GM23338 (cell line): Measurements from ENCODE around the gene GPATCH4. TPM values are rescaled to one million over a fixed set of nuclear protein-coding genes. Genes with fewer than 3 reads are reported as not detected.

Experiments
- ATAC-seq: fragments of 200-7000 bp; cut with Tn5 transposase; 3 replicates; pipeline ENCODE4 v1.9.1; 2020
- DNase-seq: peaks from one replicate; pipeline ENCODE4 v3.0.0-alpha.2; 2015; ENCODE audit warnings: low spot score
- H2AFZ ChIP-seq: fragments of 200-600 bp; sonication (generic); 2 replicates; pipeline ENCODE4 v1.8.0; 2016; ENCODE audit warnings: antibody characterized with exemption, mild to moderate bottlenecking, moderate library complexity
- H3F3A ChIP-seq: fragments of 200-600 bp; sonication (generic); replicated peaks from 2 replicates; pipeline ENCODE4 v1.8.0; 2017; ENCODE audit warnings: antibody characterized with exemption, mixed run types, low read depth
- H3K27ac ChIP-seq: fragments of 200-600 bp; sonication (generic); 2 replicates; pipeline ENCODE4 v1.6.1; 2016; ENCODE audit warnings: low read depth
- H3K27me3 ChIP-seq: fragments of 200-600 bp; sonication (generic); 2 replicates; pipeline ENCODE4 v1.8.0; 2016; ENCODE audit warnings: mild to moderate bottlenecking, mixed run types, moderate library complexity; ENCODE audit not compliant: insufficient read depth
- H3K36me3 ChIP-seq: fragments of 200-600 bp; sonication (generic); 2 replicates; pipeline ENCODE4 v1.8.0; 2016; ENCODE audit warnings: mild to moderate bottlenecking; ENCODE audit not compliant: insufficient read depth
- H3K4me1 ChIP-seq: fragments of 200-600 bp; sonication (generic); 2 replicates; pipeline ENCODE4 v1.8.0; 2016; ENCODE audit warnings: mild to moderate bottlenecking, moderate library complexity; ENCODE audit not compliant: insufficient read depth
- H3K4me2 ChIP-seq: fragments of 200-600 bp; sonication (generic); 2 replicates; pipeline ENCODE4 v1.7.1; 2017; ENCODE audit warnings: mixed run types
- H3K4me3 ChIP-seq: fragments of 200-600 bp; sonication (generic); 2 replicates; pipeline ENCODE4 v1.6.1; 2016; ENCODE audit warnings: mixed run types
- H3K79me2 ChIP-seq: fragments of 200-600 bp; sonication (generic); replicated peaks from 2 replicates; pipeline ENCODE4 v1.8.0; 2017; ENCODE audit warnings: mild to moderate bottlenecking; ENCODE audit not compliant: insufficient read depth
- H3K9me2 ChIP-seq: fragments of 200-600 bp; sonication (generic); 2 replicates; pipeline ENCODE4 v1.8.0; 2017; ENCODE audit not compliant: insufficient read depth
- H4K20me1 ChIP-seq: fragments of 200-600 bp; sonication (generic); replicated peaks from 2 replicates; pipeline ENCODE4 v1.8.0; 2017; ENCODE audit warnings: mild to moderate bottlenecking; ENCODE audit not compliant: insufficient read depth
- H3K27ac Mint-ChIP-seq: 2 replicates; pipeline ENCODE4 v1.8.0; 2020; ENCODE audit warnings: inconsistent platforms, mild to moderate bottlenecking, moderate library complexity, mixed read lengths
- H3K27me3 Mint-ChIP-seq: 3 replicates; pipeline ENCODE4 v1.8.0; 2022; ENCODE audit warnings: low read depth, mild to moderate bottlenecking, moderate library complexity, mixed read lengths, inconsistent platforms; ENCODE audit not compliant: insufficient read depth, poor library complexity
- H3K36me3 Mint-ChIP-seq: 3 replicates; pipeline ENCODE4 v1.8.0; 2021; ENCODE audit warnings: low read depth, mild to moderate bottlenecking, inconsistent platforms, moderate library complexity, mixed read lengths
- H3K4me1 Mint-ChIP-seq: 3 replicates; pipeline ENCODE4 v1.8.0; 2020; ENCODE audit warnings: mild to moderate bottlenecking, inconsistent platforms, mixed read lengths
- H3K4me3 Mint-ChIP-seq: 3 replicates; pipeline ENCODE4 v1.8.0; 2021; ENCODE audit warnings: moderate library complexity, mild to moderate bottlenecking, inconsistent platforms, mixed read lengths
- H3K9me3 Mint-ChIP-seq: 3 replicates; pipeline ENCODE4 v1.8.0; 2020; ENCODE audit warnings: moderate library complexity, mild to moderate bottlenecking, inconsistent platforms, mixed read lengths
- CREB1 ChIP-seq: fragments of 250-450 bp; sonication (Bioruptor Pico); IDR thresholded peaks from 2 replicates; pipeline ENCODE4 v1.5.0; 2020; ENCODE audit warnings: low read depth, mild to moderate bottlenecking, moderate library complexity
- CTCF ChIP-seq, 2 experiments: fragments of 200-600 bp in 1 of 2; sonication (generic) in 1 of 2; conservative IDR thresholded peaks; 2 replicates each; pipeline versions ENCODE4 v1.5.1 to v1.6.1; 2016 to 2017; ENCODE audit warnings: antibody characterized with exemption in 2 of 2, low read depth in 2 of 2, mild to moderate bottlenecking in 2 of 2, moderate library complexity in 1 of 2
- ETS1 ChIP-seq: IDR thresholded peaks from 2 replicates; pipeline ENCODE4 v1.6.1; 2016; ENCODE audit warnings: antibody characterized with exemption
- EZH2 ChIP-seq: fragments of 200-600 bp; sonication (generic); IDR thresholded peaks from one replicate; pipeline ENCODE4 v1.8.0; 2017; ENCODE audit warnings: antibody characterized with exemption, mild to moderate bottlenecking, low read depth; ENCODE audit not compliant: unreplicated experiment
- JUNB ChIP-seq: IDR thresholded peaks from one replicate; pipeline ENCODE4 v1.6.1; 2016; ENCODE audit warnings: antibody characterized with exemption; ENCODE audit not compliant: unreplicated experiment
- NANOG ChIP-seq: IDR thresholded peaks from 2 replicates; pipeline ENCODE4 v1.6.1; 2016; ENCODE audit warnings: antibody characterized with exemption, borderline replicate concordance
- POLR2AphosphoS5 ChIP-seq: IDR thresholded peaks from 2 replicates; pipeline ENCODE4 v1.6.1; 2016; ENCODE audit warnings: antibody characterized with exemption, low read depth
- STAT1 ChIP-seq: IDR thresholded peaks from one replicate; pipeline ENCODE4 v1.6.1; 2016; ENCODE audit warnings: antibody characterized with exemption; ENCODE audit not compliant: unreplicated experiment
- ZNF114 ChIP-seq: fragments of 250-450 bp; sonication (Bioruptor Pico); IDR thresholded peaks from 2 replicates; pipeline ENCODE4 v1.5.0; 2020; ENCODE audit warnings: mild to moderate bottlenecking, moderate library complexity
- ZNF462 ChIP-seq: fragments of 250-450 bp; sonication (Bioruptor Pico); IDR thresholded peaks from 2 replicates; pipeline ENCODE4 v1.5.0; 2020; ENCODE audit warnings: mild to moderate bottlenecking, moderate library complexity
- polyA plus RNA-seq: library from polyadenylated mRNA; unstranded; fragments of >200 nt; fragmentation: Nextera tagmentation; extraction: Ambion mirVana; gene quantifications from 2 replicates; pipeline ENCODE4 v1.2.1, GENCODE V29; 2016
- total RNA-seq: library from RNA; depleted of rRNA; stranded (reverse); fragments of >200 nt; shearing (Covaris generic); gene quantifications from 2 replicates; pipeline ENCODE4 v1.2.3, GENCODE V29; 2014
- TF ChIP-seq, protein P1 (sequence below): IDR thresholded peaks from one replicate; pipeline ENCODE4 v1.6.1; 2018; ENCODE audit warnings: antibody characterized with exemption; ENCODE audit not compliant: unreplicated experiment

Gene GPATCH4
- total and polyA plus RNA-seq, 2 experiments from 2014 or later = 58.9 to 187 TPM

GRCh38 chr1:156571919-156572662 lies 29.2 kb downstream of the GPATCH4 start, which contains the start of gene IQGAP3:
Gene IQGAP3 (minus strand): TSS chr1:156572565. CDS start chr1:156572529, 36 bp downstream.
- Histone ChIP-seq H3K36me3 (0 out of 2 replicates have a peak, but pooled peaks cover 7% of the 10 kb centered on the region), H4K20me1 (peaks cover 6% of the 10 kb centered on the region), H3K4me3 (peak within 1 kb of the TSS; percentile 96), H3K4me2 (peak within 1 kb of the TSS; percentile 98), H3K4me1 (peaks cover 10% of the 10 kb centered on the region), H2AFZ (peak within 1 kb of the TSS; percentile 99), H3K79me2 (peaks cover 16% of the 10 kb centered on the region), H3F3A (0 out of 2 replicates have a peak, but pooled peaks cover 12% of the 10 kb centered on the region), H3K9me2 (no peaks in the 10 kb centered on the region), H3K27me3 (no peaks in the 10 kb centered on the region), H3K27ac (no peak within 1 kb of the TSS)
- Mint-ChIP-seq H3K27ac (peak within 1 kb of the TSS; percentile 25; the same call in 1 of the 2 replicates), H3K4me1 (peaks cover 15% of the 10 kb centered on the region), H3K36me3 (peaks cover 12% of the 10 kb centered on the region), H3K27me3 (peaks cover 5% of the 10 kb centered on the region), H3K9me3 (no peaks in the 10 kb centered on the region), H3K4me3 (peak within 1 kb of the TSS; percentile 96)
- ATAC-seq (peak; percentile 99), DNase-seq (peak; percentile 96)
- TF ChIP-seq ETS1 (peak; percentile 90), STAT1 (no peak), POLR2AphosphoS5 (peak; percentile 79), ZNF114 (CRISPR knock-in tag) (no peak), CREB1 (CRISPR knock-in tag) (peak; percentile 51; the same call in 1 of the 2 replicates), CTCF (conservative IDR thresholded peaks at IDR 0.05; ENCODE audit: low read depth in 2 of 2) (no peak), JUNB (no peak), ZNF462 (CRISPR knock-in tag) (no peak), NANOG (no peak), EZH2 (no peak)
- TF ChIP-seq, protein P1, sequence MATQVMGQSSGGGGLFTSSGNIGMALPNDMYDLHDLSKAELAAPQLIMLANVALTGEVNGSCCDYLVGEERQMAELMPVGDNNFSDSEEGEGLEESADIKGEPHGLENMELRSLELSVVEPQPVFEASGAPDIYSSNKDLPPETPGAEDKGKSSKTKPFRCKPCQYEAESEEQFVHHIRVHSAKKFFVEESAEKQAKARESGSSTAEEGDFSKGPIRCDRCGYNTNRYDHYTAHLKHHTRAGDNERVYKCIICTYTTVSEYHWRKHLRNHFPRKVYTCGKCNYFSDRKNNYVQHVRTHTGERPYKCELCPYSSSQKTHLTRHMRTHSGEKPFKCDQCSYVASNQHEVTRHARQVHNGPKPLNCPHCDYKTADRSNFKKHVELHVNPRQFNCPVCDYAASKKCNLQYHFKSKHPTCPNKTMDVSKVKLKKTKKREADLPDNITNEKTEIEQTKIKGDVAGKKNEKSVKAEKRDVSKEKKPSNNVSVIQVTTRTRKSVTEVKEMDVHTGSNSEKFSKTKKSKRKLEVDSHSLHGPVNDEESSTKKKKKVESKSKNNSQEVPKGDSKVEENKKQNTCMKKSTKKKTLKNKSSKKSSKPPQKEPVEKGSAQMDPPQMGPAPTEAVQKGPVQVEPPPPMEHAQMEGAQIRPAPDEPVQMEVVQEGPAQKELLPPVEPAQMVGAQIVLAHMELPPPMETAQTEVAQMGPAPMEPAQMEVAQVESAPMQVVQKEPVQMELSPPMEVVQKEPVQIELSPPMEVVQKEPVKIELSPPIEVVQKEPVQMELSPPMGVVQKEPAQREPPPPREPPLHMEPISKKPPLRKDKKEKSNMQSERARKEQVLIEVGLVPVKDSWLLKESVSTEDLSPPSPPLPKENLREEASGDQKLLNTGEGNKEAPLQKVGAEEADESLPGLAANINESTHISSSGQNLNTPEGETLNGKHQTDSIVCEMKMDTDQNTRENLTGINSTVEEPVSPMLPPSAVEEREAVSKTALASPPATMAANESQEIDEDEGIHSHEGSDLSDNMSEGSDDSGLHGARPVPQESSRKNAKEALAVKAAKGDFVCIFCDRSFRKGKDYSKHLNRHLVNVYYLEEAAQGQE = no peak
